HG03575 (cell line): ENCODE results near the gene NT5M.
"Not testable (repeated sequence)": the region's sequence is repeated elsewhere in the genome, so short reads cannot be mapped to it uniquely, and the experiment has no call there.

Source experiments
- ATAC-seq: cut with Tn5 transposase; IDR thresholded peaks from one replicate; pipeline ENCODE4 v1.9.1; 2021; ENCODE audit not compliant: unreplicated experiment, insufficient number of reproducible peaks, low FRiP score; ENCODE audit errors: extremely low read depth

Gene NT5M

DNA sequence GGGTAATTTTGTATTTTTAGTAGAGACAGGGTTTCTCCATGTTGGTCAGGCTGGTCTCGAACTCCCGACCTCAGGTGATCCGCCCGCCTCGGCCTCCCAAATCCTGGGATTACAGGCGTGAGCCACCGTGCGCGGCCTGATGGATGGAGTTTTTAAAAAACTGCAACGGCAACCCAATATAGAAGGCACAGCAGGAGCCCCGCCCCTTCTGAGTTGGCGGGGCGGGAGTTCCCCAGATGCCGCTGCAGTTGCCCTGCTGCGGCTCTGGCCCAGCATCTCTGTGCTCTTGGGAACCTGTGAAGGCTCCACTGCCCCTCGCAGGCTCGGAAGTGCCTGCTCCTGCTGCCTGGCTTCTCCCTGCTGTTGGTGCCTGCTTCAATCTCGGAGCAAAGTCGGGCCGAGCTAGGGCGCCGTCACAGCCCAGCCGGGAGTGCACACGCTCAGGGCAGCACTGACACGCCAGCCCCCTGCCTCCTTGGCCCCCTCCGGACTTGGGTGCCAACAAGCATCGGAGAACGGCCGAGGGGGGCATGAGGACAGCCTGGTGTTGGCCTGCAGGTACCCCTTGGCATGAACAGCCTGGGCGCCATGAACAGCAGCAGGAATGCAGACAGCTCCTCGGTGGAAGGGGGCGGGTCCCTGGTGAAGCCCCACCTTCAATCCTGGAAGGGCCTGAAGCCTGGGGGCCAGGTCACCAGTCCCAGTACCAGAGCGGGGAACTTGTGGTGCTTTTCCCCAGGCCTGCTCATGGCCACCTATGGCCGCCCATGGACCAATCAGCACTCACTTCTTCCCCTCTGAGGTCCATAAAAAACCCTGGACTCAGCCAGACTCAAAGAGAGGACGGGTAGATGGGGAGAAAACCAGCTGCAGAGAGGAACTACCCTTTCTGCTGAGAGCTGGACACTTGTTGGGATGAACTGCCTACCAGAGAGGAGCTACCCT lies 2.3 kb upstream of the NT5M start:
- no peak for ATAC-seq

DNA sequence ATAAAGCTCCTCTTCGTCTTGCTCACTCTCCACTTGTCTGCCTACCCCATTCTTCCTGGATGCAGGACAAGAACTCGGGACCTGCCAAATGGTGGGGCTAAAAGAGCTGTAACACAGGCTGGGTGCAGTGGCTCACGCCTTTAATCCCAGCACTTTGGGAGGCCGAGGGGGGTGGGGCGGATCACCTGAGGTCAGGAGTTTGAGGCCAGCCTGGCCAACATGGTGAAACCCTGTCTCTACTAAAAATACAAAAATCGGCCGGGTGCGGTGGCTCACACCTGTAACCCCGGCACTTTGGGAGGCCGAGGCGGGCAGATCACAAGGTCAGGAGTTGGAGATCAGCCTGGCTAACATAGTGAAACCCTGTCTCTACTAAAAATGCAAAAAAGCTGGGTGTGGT lies 1.5 kb upstream of the NT5M start:
- not testable (repeated sequence) for ATAC-seq

DNA sequence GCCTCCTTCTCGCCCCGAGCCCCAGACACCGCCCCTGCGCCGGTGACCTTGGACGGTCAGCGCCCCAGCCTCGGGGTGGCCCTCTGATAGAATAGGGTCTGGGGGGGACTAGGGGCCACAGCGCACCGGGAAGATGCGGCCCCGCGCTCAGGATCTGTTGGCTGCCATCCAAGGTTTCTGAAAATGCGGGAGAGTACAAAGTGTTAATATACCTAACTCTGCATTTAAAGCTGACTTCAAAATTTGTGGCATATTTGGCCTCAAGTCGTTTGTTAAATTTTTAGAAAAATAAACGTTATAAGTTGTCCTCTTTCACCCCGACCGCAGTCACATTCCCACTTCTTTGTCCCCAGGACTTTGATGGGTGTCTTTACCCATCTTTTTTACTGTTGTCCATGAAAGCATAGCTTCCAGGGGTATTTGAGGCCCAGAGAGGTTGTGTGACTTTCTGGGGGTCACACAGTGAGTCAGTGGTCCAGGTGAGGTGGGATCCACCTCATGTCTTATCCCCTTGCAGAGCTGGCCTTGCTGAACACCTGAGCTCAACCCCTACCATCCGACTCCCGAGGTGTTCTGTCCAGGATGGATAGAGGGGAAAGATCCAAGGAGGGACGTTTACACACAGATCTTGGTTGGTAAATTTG lies 796 bp downstream of the NT5M start:
- no peak for ATAC-seq

DNA sequence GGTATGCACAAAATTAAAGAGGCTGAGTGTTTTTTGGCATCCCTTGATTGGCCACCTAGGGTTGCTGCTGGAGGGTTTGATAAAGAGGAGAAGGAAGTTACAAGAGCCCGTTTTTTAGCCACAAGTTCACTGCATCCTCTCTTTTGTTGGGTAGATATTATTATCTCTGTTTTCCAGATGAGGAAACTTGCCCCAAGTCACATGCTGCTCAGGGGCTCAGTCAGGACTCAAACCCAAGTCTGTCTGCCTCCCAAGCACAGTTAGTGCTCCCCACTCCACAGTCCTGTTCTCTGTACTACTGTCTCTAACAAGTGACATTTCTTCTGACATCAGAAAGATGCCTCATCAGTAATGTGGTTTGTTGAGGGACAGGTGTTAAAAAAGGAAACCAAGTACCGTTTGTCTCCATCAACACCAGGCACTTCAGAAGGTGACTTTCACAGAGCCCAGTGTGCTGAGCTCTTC lies 1.4 kb downstream of the NT5M start:
- ATAC-seq = no peak

DNA sequence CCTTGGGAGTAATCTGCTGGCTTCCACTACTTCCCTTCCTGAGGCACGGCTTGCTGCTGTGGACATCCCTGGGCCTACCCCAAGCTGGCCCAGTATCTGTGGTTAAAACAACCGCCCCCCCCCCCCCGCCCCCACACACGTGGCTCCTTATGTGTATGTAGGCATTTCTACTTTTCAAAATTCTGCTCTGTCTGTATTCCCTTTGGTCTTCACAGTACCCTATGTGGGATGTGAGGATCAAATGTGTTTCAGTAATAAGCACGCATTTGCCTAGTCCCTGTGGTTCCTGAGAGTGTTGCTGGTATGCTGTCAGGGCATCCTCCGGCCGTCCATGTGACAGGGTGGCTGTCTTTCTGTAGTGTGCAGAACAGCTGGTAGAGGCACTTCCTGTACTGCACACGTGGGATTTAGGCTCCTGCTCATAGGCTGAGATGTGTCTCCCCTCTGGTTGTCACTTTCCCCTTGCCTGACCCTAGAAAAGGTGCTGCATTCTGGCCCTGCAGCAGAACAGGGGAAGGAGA lies 2.2 kb downstream of the NT5M start:
- ATAC-seq = peak; percentile 55

DNA sequence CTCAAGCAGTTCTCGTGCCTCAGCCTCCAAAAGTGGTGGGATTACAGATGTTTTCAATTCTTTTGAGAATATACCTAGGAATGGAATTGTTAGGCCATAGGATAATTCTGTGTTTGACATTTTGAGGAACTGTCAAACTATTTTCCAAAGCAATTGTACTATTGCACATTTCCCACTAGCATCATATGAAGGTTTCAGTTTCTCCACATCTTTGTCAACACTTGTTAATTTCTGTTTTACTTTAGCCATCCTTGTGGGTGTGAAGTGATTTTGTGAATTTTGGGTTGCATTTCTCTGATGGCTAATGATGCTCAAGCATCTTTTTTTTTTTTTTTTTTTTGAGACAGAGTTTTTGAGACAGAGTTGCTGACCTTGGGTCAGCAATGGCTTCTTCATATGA lies 6.2 kb downstream of the NT5M start:
- no peak for ATAC-seq

DNA sequence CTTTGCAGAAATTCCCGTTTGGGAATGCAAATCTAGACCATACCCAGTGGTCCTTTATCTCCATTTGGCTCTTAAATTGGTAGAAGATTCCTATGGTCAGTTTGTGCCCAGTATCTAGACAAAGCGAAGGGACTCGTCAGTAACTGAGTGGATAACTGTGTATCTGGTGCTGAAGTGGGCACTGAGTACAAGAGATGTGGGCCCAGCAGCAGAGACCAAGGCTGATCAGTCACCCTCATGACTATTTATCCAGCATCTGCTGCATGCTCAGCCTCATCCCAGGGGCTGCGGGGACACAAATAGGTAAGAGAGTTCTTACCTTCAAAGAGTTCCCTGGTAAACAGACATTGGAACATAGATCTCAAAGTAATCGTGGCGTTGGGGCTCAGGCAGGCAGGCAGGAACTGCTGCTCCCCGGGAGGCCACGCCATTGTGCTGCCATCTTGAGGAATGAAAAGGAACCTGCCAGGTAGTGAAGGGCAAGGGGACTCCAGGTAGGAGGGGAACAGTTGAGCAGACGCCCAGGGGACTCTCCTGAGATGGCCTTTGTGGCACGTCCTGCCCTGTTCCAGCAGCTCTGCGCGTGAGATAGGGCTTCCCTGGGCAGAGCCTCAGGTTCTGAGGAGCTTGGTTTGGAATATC lies 10.3 kb downstream of the NT5M start:
- no peak for ATAC-seq

DNA sequence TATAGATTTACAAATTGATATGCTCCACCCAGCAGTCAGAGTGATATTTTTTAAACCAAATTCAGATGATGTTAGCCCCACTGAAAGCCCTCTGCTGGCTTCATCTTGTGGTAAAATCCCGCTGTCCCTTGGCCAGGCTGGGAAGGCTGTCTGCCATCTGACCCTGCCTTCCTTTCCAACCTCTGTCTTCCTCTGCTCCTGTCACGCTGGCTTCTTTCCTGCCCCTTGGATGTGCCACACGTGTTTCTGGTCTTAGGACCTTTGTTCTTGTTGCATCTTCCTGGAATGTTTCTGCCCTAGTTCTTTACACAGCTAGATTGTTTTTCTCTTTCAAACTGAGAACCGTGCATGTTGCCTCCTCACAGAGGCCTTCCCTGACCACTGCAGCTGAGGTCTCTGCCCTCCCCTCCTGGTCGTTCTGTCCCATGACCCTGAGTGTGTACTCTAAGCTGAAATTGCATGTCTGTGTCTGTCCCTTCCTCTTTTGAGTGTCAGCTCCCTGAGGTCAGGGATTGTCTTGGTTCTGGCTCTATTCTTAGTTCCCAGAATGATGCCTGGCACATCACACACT lies 11.4 kb downstream of the NT5M start:
- no peak for ATAC-seq

DNA sequence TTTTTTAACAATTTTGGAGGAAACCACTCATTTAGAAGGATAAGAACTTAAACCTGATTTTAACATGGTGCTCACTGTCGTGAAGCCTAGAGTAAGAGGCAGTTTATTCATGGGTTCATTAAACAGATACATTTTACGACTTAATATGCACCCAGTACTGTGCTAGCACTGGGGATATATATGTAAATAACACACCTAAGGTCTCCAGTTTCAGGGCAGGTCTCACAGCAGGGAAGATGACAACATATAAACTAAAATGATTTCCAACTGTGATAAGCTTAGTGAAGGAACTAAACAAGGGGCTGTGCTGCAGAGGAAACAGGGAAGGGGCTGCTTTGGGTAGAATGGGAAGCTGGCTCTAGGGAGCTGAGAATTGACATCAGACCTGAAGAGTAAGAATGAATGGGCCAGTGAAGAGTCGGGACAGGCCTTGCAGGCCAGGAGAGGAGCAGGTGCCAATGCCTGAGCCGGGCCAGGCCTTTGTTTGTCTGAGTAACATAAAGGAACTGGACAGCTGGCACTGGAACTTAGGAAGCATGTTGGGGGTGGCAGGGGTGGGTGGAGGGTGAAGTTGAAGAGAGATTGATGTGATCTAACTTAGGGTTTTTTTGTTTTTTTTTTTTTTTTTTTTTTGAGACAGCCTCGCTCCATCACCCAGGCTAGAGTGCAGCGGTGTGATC lies 12.1 kb downstream of the NT5M start:
- no peak for ATAC-seq

DNA sequence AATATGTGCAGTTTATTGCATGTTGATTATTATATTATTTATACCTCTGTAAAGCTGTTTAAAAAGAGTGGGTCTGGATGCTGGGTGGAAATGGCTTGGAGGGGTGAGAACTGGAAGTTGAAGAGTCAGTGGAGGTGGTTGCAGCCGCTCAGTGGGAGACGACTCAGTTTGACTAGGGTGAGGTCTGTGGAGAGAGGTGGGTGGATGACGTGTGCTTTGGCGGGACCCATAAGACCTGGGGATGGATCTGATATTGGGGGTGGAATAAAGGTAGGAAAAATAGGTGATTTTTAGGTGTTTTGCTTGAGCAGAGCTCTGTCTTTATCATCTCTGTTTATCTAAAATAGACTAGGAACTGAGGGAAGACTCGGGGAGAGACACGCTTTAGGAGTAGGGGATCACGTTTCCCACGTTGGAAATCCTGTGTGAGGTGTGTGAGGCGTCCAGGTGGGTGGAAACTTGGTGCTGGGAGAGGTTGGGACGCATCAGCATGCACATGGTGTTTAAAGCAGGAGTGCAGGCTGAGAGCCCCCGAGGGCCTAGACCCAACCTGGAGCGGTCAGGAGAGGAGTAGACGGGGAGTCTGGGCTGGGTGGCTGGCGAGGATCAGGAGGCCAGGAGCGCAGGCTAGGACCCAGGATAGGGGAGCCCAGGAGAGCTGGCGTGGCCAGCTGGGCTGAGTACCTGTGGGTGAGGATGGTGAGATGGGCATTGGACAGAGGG lies 17.2 kb downstream of the NT5M start:
- ATAC-seq = no peak

DNA sequence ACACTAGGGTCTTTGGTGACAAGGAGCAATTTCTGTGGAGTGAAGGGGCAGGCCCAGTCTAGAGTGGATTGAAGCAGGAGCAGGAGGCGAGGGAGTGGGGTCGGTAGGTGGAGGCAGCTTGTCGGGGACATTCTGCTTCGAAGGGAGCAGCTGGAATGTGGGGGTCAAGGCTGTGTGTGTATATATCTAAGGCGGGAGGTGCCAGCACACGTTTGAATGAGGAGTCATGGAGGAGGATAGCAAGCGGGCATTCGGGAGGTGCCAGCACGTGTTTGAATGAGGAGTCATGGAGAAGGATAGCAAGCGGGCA lies 17.7 kb downstream of the NT5M start:
- ATAC-seq = no peak

DNA sequence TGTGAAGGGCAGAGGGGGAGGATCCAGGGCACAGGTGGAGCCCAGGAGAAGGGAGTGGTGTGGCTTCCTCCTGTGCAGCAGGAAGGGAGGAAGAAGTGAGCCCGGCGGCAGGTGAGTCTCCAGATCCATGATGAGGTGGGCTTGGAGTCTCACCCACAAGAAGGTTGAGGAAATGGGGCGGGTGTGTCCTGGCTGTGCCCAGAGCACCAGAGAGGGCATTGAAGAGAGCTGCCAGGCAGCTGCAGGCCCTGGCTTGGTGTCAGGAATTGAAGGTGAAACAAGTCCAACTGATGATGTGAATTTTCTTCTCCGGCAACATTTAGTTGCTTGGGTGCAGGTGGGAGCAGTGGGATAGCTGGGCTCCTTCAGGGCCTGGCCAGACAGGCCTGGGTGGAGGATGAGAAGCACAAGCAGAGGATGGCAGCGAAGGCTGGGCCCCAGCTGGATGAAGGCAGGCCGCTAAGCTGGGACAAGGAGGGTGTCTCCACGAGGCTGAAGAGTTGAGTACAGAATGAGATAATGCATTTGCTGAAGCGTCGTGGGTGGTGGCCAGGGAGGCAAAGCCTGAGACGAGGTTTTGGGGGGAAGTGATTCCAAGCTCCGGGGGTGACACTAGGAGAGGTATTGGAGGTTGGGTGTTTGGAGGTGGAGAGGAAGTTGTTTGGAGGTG lies 18.3 kb downstream of the NT5M start:
- ATAC-seq = no peak

DNA sequence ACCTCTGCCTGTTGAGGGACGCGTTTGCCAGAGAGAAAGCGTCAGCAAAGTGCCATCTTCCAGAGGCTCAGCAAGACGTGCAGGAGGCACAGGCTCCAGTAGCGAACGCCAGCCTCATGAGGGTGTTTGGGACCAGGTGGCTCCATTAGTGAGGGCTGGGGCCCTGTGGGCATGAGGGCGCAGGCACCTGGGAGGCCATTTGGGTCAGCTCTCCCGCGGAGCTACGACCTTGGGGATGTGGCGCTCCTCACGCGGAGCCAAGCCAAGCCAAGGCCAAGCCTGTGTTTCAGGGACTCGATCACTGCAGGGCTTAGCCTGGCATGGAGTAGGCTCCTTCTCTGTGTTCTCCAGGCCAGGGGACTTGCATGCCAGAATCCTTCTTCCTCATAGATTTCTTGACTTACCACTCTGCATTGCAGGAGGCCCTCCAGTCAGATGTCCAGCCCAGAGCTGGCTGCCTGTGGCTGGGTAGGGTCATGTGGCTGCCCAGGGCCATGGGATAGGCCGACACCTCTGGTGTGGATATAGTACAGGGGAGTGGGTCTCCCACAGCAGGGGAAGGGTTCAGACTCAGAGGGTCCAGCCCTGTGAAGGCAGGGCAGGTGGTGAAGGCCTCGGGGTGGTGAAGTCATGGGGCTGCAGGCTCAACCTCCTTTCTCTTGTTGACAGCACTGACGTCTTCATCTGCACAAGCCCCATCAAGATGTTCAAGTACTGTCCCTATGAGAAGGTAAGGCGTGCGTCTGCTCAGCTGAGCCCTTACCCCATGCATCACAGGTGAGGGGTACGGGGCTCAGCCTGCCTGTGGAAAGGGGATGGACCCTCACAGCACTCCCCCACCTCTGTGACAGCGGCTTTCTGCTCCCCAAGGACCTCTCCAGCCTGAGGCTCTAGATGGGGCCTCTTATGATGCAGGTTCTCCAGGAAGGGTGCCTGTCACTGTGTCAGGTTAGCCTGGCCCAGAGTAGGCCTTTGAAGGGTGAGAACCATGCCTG lies 19.6 kb downstream of the NT5M start:
- no peak for ATAC-seq

DNA sequence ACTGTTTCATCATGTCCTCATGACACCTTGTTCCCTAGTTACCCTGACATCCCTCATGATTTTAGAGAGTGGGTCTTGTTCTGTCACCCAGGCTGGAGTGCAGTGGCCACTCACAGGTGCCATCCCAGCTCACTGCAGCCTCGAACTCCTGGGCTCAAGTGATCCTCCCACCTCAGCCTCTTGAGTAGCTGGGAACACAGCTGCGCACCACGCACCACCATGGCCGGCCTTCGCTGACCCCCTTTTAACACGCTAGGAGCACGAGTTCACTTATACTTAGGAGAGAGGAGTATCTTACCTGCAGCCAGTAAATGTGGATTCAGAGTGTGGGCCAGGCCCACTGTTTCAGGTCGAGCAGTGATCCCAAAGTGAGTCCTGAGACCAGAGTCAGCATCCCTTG lies 21.4 kb downstream of the NT5M start:
- no peak for ATAC-seq

DNA sequence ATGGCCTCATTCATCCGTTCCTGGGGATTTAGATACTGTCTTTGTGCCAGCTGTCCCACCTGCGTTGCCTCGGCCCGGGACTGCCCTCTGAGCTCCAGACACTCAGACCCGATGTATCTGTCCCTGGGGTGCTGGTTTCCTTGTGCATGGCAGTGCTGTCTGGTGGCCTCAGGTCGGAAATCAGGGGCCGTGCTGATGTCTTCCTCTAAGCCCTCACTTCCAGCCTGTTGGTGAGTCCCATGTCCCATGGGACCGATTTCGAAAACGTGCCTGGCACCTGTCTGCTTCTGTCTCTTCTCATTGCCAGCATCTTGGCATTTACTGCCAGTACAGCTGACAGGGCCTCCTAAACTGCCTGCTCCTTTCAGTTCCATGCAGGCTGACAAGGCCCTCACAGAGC lies 22.1 kb downstream of the NT5M start:
- no peak for ATAC-seq

DNA sequence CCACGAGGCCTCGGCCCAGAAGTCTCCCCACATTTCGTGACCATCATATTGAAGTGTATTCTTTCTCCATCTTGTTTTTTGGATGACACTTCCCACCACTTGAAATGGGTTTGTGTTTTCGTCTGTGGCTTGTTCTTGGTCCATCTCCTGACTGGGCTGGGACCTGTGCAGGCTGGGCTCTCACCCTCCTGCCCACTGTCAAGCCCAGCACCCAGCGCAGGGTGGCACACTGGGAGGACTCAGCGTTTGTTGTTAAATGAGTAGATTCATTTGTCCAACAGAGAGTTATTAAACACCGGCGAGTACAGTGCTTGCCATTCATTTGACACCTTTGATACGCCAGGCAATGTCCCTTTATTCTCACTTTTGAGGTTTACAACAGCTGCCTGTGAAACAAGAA lies 22.6 kb downstream of the NT5M start:
- ATAC-seq = no peak
